GM08714 (cell line): ENCODE measurements around the gene PTDSS2.
"Not testable (repeated sequence)": the region's sequence is repeated elsewhere in the genome, so short reads cannot be mapped to it uniquely, and the experiment has no call there.

Experiments
- H3K4me3 ChIP-seq: fragments of 200-500 bp; sonication (Bioruptor generic); 2 replicates; pipeline ENCODE4 v1.5.1; 2014; ENCODE audit warnings: mild to moderate bottlenecking, low read length, inconsistent platforms
- ZNF274 ChIP-seq: IDR thresholded peaks from 2 replicates; pipeline ENCODE4 v1.6.1; 2012; ENCODE audit warnings: mild to moderate bottlenecking, low read depth, low read length

Gene PTDSS2

GRCh38 chr11:433641-434040 lies 16.4 kb upstream of the PTDSS2 start:
- H3K4me3 ChIP-seq = no peak overlapping the region
- no peak for TF ChIP-seq ZNF274

- H3K4me3 ChIP-seq = no peak overlapping the region
- TF ChIP-seq ZNF274 = no peak
Observed at GRCh38 chr11:434496-434895, 15.6 kb upstream of the PTDSS2 start.

- not testable (repeated sequence) for H3K4me3 ChIP-seq
Observed at GRCh38 chr11:434999-435740, 14.9 kb upstream of the PTDSS2 start.

- TF ChIP-seq ZNF274 = no peak
- H3K4me3 ChIP-seq = no peak overlapping the region
Observed at GRCh38 chr11:437228-437870, 12.7 kb upstream of the PTDSS2 start.

- no peak for TF ChIP-seq ZNF274
- no peak overlapping the region for H3K4me3 ChIP-seq
Observed at GRCh38 chr11:438101-438844, 11.8 kb upstream of the PTDSS2 start.

- no peak overlapping the region for H3K4me3 ChIP-seq
- no peak for TF ChIP-seq ZNF274
Observed at GRCh38 chr11:439315-440064, 10.6 kb upstream of the PTDSS2 start.

DNA sequence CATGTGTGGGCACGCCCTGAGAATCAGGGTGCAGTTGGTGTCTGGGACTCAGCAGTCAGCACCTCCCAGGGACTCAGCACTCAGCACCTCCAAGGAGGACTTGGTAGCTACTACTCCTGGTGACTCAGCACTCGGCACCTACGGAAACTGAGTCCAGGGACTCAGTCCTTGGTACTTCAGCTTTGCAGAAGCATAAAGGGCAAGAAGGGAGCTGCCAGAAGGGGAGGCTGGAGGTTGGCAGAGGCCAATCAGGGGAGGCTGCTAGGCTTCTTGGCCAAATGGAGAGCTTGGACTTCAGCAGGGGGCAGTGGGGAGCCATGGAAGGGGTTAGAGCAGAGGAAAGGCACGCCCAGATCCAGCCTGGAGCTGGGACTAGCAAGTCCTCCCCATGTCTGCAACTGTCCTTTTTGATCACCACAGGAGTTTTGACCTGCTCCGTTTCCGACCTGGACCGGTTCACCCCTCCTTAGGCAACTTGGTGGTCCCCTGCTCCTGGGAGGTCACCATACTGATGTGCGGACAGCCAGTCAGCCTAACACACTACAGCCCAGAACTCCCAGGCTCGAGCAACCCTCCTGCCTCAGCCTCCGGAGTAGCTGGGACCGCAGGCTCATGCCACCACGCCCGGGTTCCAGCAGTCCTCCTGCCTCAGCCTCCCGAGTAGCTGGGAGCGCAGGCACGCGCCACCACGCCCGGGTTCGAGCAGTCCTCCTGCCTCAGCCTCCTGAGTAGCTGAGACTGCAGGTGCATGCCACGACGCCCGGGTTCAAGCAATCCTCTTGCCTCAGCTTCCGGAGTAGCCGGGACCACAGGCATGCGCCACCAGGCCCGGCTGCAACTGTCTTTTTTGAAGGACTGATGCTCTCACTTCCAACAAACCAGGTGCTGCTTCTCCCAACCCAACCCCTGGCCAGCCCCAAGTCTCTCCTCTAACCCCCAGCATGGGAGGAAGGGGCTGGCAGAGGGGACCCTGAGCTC lies 9.7 kb upstream of the PTDSS2 start:
- H3K4me3 ChIP-seq = no peak overlapping the region
- no peak for TF ChIP-seq ZNF274

DNA sequence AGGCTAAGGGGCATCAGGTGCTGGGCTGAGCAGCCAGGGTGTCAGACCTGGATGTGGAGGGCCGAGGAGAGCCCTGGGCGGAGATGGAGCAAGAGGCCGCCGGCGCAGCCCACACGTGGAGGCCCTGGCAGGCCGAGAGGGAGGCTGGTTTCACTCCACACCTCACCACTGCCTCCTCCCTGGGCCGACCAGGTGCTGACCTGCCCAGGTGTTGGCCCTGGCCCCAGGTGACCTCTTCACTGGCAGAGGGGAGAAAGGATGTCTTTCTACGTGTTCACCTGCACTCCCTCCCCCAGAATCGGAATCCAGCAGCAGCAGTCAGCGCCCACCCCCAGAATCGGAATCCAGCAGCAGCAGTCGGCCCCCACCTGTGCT lies 9.0 kb upstream of the PTDSS2 start:
- H3K4me3 ChIP-seq = peak overlapping the region; percentile 61; the same call in 1 of the 2 replicates
- TF ChIP-seq ZNF274 = no peak

DNA sequence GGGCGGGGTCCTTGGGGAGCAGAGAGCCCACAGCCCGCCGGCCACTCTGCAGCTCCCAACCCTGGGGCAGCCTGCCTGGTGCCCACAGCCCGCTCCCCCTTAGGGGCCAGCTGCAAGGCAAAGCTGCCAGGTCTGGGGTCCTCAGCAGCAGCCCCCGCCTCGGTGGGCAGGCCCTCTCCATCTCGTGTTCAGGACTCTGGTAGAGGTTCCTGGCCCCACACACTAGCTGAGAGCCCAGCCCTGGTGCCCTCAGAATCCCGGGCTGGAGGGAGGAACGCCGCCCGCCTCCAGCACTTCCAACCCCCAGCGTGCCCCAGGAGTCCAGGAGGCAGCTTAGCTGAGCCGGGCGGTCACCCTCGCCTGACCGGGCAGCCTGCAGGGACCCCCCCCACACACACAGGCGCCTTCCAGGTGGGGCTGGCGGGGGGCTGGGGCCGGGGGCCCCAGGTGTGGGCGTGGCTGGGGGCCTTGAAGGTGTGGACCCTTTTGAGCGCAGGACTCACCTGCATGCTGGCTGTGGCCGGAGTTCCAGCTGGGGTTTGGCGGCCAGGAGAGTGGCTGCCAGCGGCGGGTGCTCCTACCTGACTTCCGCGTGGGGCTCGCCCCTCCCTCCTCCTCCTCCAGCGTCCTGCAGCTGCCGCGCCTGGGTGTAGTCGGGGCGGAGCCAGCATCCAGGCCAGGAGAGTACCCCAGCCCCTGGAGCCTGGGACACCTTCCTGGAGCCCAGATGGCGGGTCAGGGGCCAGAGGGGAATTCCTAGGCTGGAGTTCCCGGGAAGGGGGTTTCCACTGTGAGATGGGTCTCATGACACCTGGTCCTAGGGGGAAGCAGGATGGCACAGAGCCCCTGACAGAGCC lies 8.4 kb upstream of the PTDSS2 start, which contains the start of gene ANO9:
TSS of gene ANO9 (minus strand) at position 594 of the 857 bp plus-strand sequence. CDS start at position 509, 85 bp downstream.
- no peak for TF ChIP-seq ZNF274
- H3K4me3 ChIP-seq = peak within 1 kb of the TSS; percentile 61; the same call in 1 of the 2 replicates

DNA sequence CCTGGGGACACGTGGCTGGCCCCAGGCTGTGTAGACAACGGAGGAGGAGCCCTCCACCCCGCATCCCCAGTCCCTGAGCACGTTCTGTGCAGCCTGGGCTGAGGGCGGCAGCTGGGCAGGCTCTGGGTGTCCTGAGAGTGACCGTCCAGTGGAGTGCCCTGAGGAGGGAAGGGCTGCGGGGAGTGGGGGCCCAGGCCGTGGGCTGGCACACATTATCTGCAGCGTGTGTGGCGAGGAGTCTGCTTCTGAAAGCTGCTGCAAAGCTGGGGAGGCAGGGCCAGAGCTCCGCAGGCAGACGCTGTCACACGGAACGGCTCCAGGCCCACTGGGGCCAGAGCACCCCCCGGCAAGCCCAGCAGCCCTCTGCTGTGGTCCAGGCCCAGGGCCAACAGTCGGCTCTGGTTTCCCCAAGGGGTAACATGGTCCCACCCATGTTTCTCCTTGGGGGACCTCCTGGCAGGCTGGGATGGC lies 7.4 kb upstream of the PTDSS2 start:
- H3K4me3 ChIP-seq = no peak overlapping the region
- TF ChIP-seq ZNF274 = no peak

DNA sequence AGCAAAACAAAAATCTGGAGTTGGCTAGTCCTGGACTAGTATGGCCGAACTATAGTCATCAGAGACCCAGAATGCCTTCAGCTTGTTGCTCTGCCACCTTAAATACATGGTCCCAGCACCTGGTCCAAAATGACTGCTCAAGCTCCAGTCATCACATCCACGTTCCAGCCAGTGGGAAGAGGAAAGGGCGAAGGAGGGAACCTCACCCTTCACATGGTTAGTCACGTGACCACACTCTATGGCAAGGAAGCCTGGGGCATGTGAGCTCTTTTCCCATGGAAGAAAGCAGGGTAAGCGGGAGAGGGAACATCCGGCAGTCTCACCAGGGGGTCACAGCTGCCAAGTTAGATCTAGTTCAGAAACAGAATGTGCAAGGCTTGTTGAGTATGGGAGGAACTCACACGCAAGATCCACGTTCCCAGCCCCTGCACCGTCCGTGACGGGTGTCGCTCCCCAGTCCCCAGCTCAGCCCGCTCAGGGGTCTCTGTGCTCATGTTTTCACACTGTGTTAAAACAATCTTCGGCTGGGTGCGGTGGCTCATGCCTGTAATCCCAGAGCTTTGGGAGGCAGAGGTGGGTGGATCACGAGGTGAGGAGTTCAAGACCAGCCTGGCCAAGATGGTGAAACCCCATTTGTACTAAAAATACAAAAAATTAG lies 6.4 kb upstream of the PTDSS2 start:
- TF ChIP-seq ZNF274 = no peak
- H3K4me3 ChIP-seq = no peak overlapping the region
